GM03348 (cell line): Measurements from ENCODE around the gene SNURF.
A peak's percentile ranks its signal among the peaks of the same experiment; 100 is the strongest.
"Not testable (repeated sequence)": the region's sequence is repeated elsewhere in the genome, so short reads cannot be mapped to it uniquely, and the experiment has no call there.

Experiments used
- DNase-seq: peaks from one replicate; pipeline ENCODE4 v3.0.0; 2012; ENCODE audit warnings: low spot score

The SNURF gene

GRCh38 chr15:24954783-24955530 is at the start of gene SNURF, which contains the start of gene SNRPN:
TSS of gene SNURF (plus strand) at chr15:24954987. CDS start at chr15:24955049, 62 bp downstream.
TSS of gene SNRPN (plus strand) at chr15:24954987. CDS start at chr15:24974454, 19,467 bp downstream.
- peak; percentile 89 for DNase-seq

DNA sequence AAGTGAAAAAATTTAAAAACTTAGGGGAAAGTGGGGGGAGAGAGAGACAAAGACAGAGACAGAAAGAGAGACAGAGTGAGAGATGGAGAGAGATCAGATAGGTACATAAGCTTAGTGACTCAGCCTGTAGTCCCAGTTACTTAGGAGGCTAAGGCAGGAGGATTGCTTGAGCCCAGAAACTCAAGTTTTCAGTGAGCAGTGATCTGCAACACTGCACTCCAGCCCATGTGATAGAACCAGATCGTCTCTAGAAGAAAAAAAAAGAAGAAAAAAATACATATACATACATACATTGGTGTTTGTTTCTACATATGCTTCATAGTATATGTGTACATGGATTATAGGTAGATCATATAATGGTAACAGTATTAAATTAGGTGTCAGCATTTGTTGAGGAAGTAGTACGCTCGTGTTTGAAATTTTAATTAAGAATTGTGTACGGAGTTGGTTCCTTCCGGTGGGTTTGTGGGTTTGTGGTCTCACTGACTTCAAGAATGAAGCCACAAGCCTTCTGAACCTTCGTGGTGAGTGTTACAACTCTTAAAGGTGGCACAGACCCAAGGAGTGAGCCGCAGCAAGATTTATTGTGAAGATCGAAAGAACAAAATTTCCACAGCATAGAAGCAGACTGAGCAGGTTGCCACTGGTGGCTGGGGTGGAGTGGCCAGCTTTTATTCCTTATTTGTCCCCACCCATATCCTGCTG is 38.3 kb upstream of the SNURF start:
- DNase-seq = no peak

DNA sequence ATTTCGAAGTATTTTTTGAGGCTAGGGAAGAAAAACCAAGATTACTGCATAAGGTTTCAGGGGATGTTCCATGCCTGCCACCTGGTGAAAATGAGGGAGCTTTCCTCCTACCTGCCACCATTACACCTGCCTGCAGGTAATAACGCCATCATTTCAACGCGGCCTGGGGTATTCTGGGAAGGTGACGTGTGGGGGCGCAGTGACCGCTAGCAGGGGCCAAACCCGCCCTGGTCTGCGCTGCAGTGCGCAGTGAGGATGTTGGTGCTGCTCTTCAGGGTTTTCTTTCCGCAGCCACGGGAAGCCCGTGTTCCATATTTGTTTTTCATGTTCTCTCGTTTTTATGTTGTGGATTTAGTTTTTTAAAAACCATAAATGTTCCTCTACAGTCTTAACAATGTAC is 37.4 kb upstream of the SNURF start:
- no peak for DNase-seq

DNA sequence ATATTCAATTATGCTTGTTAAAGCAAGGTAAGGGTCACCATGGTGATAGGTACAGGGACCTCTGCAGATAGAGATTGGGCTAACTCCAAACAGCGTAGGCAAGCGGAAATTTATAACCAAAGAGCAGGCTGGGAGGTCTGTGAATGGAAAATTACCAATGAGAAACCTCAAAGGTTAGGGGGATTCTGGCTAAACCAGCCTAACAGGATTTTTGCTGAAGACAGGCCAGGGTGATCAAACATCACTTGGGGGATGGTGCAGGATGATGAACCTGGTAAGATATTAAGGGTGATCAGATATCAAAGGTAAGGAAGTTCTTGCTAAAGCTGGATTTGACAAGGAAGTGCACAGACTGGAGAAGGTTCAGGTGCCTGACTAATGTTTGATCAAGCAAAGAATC is 35.3 kb upstream of the SNURF start:
- no peak for DNase-seq

DNA sequence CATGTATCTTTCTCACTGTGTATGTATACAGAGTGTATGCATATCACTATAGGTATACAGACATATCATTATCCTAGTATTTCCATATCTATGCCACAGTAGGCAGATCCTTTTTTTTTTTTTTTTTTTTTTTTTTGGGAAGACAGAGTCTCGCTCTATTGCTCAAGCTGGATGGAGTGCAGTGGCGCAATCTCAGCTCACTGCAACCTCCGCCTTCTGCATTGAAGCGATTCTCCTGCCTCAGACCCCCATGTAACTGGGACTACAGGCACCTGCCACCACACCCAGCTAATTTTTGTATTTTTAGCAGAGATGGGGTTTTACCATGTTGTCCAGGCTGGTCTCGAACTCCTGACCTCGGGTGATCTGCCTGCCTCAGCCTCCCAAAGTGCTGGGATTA is 32.0 kb upstream of the SNURF start:
- DNase-seq = not testable (repeated sequence)

DNA sequence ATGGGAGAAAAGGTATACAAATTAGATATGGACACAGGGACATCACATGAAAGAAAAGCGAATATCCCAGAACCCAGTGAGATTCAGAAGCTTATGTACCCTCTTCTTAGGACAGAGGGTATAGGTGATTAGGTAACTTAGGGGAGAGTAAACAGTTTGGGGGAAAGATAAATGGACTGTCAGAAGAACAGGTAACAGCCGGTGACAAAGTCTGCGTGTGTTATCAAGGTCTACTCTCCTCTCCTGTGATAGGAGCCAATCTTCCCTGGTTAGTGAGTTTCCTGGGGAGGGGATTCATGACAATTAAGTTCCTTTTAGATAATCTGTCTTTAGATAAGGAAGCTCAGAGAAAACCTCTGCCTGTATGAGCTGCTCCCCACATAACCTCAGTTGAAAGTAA is 30.6 kb upstream of the SNURF start:
- no peak for DNase-seq

- no peak for DNase-seq
These were observed 30.2 kb upstream of the SNURF start for GRCh38 chr15:24924621-24925020.

DNA sequence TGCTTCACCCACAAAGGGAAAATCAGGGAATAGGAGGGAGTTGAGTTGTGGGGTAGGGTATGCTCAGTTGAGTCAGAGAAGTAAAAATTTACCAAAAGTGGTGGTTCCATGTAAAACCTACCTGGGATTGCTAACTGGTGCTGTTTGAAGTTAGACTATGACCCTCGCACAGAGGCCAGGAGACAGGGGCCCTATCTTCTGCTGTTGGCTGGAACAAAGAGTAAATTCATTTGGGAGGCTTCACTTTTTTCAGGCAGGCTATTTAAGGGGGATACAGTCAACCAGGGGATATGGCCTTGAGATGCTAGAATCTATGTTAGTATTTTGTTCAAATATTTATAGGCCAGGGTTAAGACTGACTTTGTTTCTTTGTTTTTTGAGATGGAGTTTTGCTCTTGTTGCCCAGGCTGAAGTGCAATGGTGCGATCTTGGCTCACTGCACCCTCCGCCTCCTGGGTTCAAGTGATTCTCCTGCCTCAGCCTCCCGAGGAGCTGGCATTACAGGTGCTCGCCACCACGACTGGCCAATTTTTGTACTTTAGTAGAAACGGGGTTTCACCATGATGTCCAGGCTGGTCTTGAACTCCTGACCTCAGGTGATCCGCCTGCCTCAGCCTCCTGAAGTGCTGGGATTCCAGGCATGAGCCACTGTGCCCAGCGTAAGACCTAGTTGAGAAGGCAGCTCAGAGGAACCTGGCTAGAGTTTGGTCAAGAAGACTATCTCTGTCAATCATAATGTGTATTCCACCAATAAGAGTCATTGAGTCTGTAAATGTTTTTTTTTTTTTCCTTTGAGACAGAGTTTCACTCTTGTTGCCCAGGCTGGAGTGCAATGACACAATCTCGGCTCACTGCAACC is 22.7 kb upstream of the SNURF start:
- DNase-seq = not testable (repeated sequence)

DNA sequence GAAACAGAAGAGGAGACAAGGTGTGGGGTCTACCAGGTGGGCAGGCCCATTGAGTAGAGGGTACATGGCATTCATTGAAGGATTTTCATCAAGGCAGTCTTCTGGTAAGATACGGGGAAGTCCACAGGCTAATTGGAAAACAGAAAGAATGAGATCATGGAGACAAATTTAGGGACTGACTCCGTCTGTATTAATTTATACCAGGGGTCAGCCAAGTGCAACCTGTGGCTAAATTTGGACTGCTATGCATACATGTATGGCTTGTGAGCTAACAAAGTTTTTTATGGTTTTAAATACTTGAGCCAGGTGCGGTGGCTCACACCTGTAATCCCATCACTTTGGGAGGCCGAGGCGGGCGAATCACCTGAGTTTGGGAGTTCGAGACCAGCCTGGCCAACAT is 21.1 kb upstream of the SNURF start:
- no peak for DNase-seq

DNA sequence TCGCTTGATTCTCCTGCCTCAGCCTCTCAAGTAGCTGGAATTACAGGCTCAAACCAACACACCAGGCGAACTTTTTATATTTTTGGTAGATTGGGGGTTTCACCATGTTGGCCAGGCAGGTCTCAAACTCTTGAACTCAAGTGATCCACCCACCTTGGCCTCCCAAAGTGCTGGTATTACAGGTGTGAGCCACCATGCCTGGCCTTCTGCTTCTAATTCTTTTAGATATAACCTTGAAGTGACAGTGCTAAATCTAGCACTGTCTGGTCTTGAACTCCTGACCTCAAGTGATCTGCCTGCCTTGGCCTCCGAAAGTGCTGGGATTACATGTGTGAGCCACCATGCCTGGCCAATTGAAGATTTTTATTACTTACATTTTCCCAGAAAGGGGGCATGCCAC is 16.6 kb upstream of the SNURF start:
- not testable (repeated sequence) for DNase-seq

DNA sequence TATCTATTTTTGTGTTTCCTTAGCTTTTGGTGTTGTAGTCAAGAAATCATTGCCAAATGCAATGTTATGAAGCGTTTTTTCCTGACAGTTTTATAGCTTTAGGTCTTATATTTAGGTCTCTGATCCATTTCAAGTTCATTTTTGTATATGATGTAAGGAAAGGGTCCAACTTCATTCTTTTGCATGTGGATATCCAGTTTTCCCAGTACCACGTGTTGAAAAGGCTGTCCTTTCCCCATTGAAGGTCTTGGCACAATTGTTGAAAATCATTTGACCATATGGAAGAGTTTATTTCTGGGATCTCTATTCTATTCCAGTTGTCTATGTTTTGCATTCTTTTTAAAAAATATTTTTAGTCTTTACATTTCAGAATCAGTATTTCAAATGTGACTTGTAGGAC is 14.6 kb upstream of the SNURF start:
- no peak for DNase-seq

- no peak for DNase-seq
These were observed 11.4 kb upstream of the SNURF start for GRCh38 chr15:24943361-24943760.

- DNase-seq = no peak
These were observed 9.8 kb upstream of the SNURF start for GRCh38 chr15:24944954-24945353.

DNA sequence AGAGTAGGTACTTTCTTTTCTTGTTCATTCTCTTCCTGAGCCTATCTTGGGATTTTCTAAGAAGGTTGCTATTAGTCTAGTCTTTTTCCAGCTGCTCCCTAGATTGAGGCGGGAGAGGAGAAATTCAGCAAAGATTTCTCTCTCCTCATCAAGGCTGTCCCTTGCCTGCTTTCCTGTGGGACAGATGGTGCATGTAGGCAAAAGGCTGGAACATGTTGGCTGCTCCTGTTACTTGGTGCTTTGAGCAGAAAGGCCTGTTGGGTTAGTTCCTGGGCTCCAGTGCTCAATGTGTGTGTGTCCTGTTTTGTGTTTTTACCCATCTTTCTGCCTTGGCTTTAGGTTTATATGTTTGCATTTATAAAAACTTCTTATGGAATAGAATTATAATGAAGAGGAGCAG is 9.1 kb upstream of the SNURF start:
- no peak for DNase-seq

GRCh38 chr15:24948495-24948894 is 6.3 kb upstream of the SNURF start:
- DNase-seq = no peak

- peak; percentile 7 for DNase-seq
These were observed 739 bp downstream of the SNURF start for GRCh38 chr15:24955531-24955921.

GRCh38 chr15:24956111-24956838 is 1.5 kb downstream of the SNURF start:
- peak; percentile 85 for DNase-seq

- no peak for DNase-seq
These were observed 2.9 kb downstream of the SNURF start for GRCh38 chr15:24957691-24958090.

GRCh38 chr15:24961967-24962366 is 7.2 kb downstream of the SNURF start:
- no peak for DNase-seq

GRCh38 chr15:24962880-24963279 is 8.1 kb downstream of the SNURF start:
- no peak for DNase-seq

- DNase-seq = no peak
These were observed 11.7 kb downstream of the SNURF start for GRCh38 chr15:24966364-24967103.
